HG03108 (cell line): Measurements from ENCODE around the gene TRPT1.

Experiments used
- ATAC-seq: cut with Tn5 transposase; IDR thresholded peaks from one replicate; pipeline ENCODE4 v1.9.1; 2021; ENCODE audit warnings: moderate library complexity; ENCODE audit not compliant: unreplicated experiment

TRPT1 gene

GRCh38 chr11:64210301-64211020 lies 15.5 kb downstream of the TRPT1 start:
- ATAC-seq: no peak

DNA sequence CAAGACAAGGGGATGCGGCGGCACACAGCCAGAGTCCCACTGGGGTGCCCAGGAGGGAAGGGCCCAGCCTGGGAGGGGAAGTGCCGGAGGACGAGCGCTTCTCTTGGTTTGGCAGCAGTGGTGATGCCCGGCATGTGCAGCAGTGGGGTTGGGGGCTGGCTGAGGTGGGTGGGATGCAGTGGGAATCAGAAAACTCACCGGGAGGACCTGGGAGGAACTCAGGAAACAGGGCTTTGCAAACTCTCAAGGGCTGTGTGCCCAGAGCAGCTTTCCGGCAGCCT lies 16.5 kb downstream of the TRPT1 start:
- ATAC-seq: no peak

- no peak for ATAC-seq
These were observed 17.0 kb downstream of the TRPT1 start for GRCh38 chr11:64208796-64209562.

DNA sequence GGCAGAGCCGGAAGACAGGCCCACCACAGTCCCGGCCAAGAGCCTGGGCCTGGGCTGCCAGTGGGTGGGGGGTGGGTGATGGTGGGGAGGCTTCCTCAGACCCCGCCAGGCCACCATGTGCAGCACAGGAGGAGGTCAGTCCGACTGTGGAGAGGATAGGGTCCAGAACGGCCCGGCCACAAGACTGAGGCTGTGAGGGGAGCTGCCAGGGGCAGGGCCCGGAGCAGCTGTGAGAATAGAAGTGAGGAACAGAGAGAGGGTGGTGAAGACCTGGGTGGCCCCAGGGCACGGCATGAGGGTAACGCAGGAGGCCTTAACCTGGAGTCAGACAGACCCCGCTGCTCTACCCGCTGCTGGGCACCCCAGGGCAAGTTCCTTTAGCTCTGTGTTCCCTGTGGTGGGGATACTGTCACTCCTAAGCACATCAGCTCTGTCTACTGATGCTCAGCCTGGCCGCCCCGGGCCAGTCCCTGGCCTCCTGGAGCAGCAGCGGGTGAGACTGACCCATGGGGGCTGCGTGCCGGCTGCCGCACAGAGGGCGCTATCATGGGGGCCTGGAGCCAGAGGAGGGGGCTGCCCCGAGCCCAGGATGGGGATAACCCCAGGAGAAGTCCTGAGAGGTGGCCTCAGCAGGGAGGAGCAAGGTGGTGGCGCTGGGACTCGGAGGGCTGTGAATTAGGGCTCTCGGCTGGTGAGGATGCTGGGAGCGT lies 17.7 kb downstream of the TRPT1 start:
- no peak for ATAC-seq

- ATAC-seq: peak; percentile 51
These were observed 18.5 kb downstream of the TRPT1 start for GRCh38 chr11:64207256-64208085.

GRCh38 chr11:64206457-64207255 lies 19.3 kb downstream of the TRPT1 start, which contains the start of gene FERMT3:
Gene FERMT3, plus strand, starts transcription at chr11:64206721. Its CDS starts 644 bp downstream, at chr11:64207365.
- peak; percentile 39 for ATAC-seq

- no peak for ATAC-seq
These were observed 21.5 kb downstream of the TRPT1 start for GRCh38 chr11:64204464-64204989.

DNA sequence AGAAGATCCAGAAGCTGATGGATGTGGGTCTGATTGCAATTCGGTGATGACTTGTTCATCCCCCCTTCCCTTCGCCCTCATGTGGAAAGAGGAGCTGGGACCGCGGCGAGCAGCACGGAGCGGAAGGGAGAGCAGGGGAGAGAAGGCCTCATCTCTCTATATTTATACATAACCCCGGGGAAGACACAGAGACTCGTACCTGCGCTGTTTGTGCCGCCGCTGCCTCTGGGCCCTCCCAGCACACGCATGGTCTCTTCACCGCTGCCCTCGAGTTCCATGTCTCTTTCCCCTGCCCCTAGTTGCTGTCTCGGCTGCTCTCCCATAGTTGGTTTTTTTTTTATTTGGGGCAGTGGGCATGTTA lies 21.9 kb downstream of the TRPT1 start:
- ATAC-seq: no peak

- ATAC-seq: no peak
These were observed 22.4 kb downstream of the TRPT1 start for GRCh38 chr11:64203421-64204079.

- ATAC-seq: no peak
These were observed 23.0 kb downstream of the TRPT1 start for GRCh38 chr11:64202992-64203391.

DNA sequence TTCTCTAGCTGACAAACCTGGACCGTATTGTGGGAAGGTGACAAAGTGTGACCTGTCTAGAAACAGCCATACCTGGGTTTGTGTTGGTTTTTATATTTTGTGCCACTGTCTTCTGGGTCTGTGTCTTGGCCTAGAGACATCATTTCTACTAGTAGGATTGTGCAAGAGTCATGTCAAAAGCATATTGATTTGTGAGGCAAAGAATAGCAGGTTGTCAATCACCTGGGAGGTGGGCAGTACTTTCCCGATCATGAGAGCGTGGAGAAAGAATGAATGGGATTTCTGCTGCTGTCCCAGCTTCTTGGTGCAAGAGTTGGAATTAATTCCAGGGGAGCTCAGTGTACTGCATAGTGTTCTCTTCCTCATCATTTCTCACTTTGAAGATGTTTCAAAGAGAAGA lies 24.4 kb downstream of the TRPT1 start:
- ATAC-seq: no peak

DNA sequence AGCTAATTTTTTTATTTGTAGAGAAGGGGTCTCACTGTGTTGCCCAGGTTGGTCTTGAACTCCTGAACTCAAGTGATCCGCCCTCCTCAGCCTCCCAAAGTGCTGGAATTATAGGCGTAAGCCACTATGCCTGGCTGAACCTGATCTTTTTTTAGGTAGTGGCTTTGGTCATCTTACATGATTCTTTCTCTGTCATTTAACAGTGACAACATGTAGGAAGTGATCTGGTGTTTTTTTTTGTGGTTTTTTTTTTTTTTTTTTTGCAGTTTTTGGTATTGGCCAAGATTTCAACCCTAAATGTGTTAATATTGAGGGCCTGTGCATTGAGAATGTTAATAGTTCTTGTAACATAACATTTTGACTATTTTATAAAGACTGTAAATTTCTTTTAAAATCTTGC lies 27.5 kb downstream of the TRPT1 start:
- no peak for ATAC-seq

DNA sequence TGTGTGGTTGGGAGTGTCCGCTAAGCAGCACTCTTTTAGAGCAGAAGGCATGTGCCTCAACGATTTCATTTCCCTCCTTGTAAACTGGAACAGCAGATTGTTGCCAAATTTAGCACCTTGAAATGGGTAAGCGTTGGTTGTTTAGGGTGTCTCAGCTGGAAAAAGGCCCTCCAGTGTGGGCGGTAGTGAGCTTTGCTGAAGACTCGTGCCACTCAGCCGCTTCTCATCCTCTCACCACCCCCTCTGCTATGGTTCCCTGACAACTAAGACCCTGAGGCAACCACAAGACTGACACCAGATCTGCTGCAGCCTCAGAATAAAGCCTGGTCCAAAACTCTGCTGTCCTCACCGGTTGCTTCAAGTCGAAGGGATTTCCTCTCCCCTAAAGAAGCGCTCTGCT lies 29.4 kb downstream of the TRPT1 start:
- ATAC-seq: no peak

DNA sequence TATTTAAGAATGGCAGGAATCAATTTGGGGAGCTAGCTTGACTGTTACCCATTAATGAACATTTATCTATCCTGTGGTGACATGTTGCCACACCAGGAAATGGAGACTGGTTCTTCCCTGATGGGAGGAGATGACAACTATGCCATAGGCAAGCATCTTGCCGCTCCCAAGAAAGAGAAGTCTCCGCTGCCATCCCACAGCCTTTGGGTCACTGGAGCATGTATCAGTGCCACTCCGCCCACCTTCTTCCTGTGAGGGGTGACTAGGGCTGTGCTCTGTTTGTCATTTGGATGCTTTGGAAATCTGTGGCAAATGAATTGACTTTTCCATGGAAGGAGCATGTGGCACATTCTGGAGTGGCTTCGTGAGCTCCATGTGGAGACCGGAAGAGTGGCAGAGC lies 33.6 kb downstream of the TRPT1 start:
- no peak for ATAC-seq

DNA sequence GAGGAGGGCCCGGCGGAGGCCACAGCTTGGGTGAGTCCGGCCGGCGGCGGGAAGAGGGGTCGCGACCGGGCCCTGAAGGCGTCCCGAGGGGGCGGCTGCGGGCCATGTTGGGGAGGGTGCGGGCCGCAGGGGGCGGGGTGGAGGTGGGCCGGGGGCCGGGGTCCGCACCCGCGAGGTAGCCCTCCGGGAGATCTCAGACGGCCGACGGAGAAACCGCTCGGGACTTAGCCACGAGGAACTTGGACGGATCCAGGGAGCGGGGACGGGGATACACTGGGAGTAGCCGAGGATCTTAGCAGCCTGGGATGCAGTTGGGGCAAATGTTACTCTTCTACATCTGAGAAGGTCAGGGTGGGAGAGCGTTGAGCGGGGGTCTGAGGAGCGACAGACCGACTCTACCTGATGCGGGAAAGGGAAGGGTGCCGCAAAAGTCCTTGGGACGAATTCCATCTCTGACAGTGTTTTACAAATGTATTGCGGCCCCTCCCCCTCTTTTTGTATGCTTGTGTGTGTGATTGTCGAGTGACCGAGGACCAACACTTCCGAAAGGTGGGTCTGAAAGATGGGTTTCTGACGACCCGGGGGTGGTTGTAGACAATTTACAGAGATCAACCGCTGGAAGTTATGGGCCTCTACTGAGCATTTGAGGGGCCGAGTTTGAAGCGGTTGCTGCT lies 39.4 kb downstream of the TRPT1 start:
- no peak for ATAC-seq

- ATAC-seq: peak; percentile 78
These were observed 40.1 kb downstream of the TRPT1 start, which contains the start of gene STIP1 for GRCh38 chr11:64185693-64186491. Gene STIP1, plus strand, starts transcription at chr11:64186171. Its CDS starts 91 bp downstream, at chr11:64186262.

DNA sequence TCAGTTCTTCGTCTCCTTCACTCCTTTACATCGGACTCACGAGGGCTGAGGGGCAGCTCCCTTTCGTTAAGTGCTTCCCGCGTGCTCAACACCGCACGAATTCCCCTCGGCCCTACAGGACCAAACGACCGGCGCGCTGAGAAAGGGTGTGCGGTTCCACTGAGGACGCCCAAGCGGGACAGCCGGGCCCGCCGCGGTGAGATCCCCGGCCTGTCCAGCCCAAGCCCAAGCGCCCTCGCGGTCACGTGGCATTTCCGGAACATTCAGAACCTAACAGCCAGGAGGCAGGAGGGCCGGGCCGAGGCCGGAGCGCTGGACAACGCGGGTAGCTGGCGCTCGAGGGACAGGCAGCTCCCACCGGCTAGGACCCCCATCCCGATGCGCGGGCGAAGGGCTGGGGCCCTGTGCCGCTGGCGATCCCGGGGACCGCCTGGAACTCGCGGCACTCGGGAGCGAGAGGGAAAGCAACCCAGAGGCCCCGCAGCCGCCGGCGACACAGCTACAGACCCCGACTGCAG lies 40.8 kb downstream of the TRPT1 start:
- ATAC-seq: peak; percentile 18

DNA sequence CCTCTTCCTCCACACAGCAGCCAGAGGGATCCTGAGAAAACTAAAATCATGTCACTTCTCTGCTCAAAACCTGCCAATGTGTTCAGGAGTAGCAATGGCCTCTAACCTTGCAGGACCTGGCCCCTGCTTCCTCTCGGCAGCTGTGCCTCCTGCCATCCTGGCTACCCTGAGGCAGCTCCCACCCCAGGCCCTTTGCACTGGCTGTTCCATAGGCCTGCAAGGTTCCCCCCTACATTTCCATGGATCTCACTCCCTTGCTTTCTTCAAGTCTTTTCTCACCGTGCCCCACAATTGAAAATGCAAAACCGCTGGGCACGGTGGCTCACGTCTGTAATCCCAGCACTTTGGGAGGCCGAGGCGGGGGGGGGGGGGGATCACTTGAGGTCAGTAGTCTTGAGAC lies 42.1 kb downstream of the TRPT1 start:
- ATAC-seq: no peak
